Activated T-cell treated with anti-CD3 and anti-CD28 coated beads, Interleukin-2, amount 50 U/mL, for 24 hours (primary cell): ENCODE results near the gene MPRIP.

Experiments
- DNase-seq: peaks from one replicate; pipeline ENCODE4 v3.0.0-alpha.2; 2020
- H3K27ac Mint-ChIP-seq: 2 replicates; pipeline ENCODE4 v1.8.0; 2020; ENCODE audit warnings: mild to moderate bottlenecking, mixed read lengths
- H3K27me3 Mint-ChIP-seq: 2 replicates; pipeline ENCODE4 v1.8.0; 2020; ENCODE audit warnings: mixed read lengths
- H3K36me3 Mint-ChIP-seq: 2 replicates; pipeline ENCODE4 v1.8.0; 2020; ENCODE audit warnings: low read depth, mixed read lengths
- H3K4me1 Mint-ChIP-seq: 2 replicates; pipeline ENCODE4 v1.8.0; 2020; ENCODE audit warnings: low read depth, mixed read lengths
- H3K4me3 Mint-ChIP-seq: 2 replicates; pipeline ENCODE4 v1.8.0; 2020; ENCODE audit warnings: mild to moderate bottlenecking, moderate library complexity, mixed read lengths
- H3K9me3 Mint-ChIP-seq: 2 replicates; pipeline ENCODE4 v1.8.0; 2020; ENCODE audit warnings: mixed read lengths

The MPRIP gene

DNA sequence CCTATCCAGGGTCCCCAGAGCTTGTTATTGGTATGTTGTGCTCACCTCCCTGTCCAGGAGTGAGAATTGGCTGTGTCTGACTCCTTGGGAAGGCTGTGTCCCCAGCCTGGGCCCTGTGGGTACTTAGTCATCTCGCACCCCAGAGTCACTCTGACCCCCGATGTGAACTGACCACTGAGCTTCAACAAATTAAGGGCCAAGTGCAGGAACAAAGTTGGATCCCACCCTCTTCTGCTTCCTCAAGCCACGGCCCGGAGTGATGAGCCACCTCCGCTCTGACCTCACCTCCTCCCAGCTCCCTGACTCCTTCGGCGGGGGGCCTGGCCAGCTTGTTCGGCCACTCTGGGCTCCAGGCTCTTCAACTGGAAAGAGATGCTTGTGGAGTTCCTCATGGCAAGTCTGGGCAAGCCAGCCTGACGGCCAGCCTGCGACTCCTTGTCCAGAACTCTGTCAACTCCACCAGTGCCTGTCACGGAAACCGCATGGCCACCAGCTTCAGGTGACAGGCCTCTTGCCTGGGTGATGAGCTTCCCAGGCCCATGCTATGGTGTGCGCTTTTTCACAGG lies 22.3 kb upstream of the MPRIP start:
- H3K27ac Mint-ChIP-seq, result no peak overlapping the region

DNA sequence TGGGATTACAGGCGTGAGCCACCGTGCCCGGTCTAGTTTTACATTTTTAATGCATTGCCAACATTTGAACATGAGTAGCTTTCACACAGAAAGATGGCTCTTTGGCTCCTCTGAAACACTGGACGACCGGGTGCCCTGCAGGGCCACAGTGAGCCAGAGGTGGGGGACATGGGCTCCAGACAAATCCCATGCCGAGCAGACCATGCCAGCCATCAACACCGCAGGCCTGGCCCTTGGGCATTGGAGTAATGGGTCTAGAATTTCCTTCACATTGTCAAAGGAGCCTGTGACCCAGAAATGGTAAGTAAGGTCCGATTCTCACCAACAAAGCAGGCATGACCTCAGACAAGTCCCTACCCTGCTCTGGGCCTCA lies 21.4 kb upstream of the MPRIP start:
- H3K27me3 Mint-ChIP-seq, result no peaks in the 10 kb centered on the region
- H3K4me1 Mint-ChIP-seq, result peaks cover 22% of the 10 kb centered on the region
- H3K9me3 Mint-ChIP-seq, result no peaks in the 10 kb centered on the region
- no peak for DNase-seq
- H3K36me3 Mint-ChIP-seq, result no peaks in the 10 kb centered on the region
- no peak overlapping the region for H3K27ac Mint-ChIP-seq
- no peak overlapping the region for H3K4me3 Mint-ChIP-seq

More for the DNA sequence above, 22.3 kb upstream of the MPRIP start:
- Mint-ChIP-seq H3K27me3 (no peaks in the 10 kb centered on the region), H3K36me3 (no peaks in the 10 kb centered on the region), H3K4me3 (no peak overlapping the region), H3K9me3 (no peaks in the 10 kb centered on the region), H3K4me1 (peaks cover 31% of the 10 kb centered on the region)
- no peak for DNase-seq

DNA sequence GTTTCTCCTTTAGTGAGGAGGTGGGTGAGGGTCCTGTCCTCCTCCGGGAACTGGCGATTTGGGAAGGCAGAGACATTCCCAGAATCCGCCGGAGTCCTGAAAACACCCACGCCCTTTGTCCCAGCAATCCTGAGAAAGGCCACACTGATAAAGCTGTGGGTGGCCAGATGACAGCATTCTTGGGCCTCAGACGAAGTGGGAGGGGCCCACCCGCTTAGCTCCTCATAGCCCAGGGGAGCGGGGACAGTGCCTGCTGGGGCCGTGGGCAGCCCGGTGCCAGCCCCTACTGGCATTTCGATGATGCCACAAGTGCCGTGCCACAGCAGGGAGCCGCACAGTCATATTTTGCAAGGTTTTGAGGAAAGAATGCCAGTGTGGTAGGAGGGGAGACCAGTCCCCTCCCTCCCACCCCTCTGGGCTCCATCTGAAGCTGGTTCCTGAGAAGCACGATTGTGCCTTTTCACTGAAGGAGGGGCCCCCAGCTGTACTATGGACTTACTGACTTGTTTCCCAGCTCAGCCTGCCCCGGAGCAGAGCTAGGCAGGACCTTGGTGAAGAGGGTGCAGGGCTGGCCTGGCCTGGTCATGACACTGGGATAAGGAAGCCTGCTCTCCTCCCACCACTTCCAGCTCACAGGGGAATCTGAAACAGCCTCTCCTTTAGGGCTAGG lies 20.9 kb upstream of the MPRIP start:
- no peak for DNase-seq
- Mint-ChIP-seq H3K9me3 (no peaks in the 10 kb centered on the region), H3K36me3 (no peaks in the 10 kb centered on the region), H3K27ac (no peak overlapping the region), H3K4me1 (peaks cover 17% of the 10 kb centered on the region), H3K4me3 (no peak overlapping the region), H3K27me3 (no peaks in the 10 kb centered on the region)

- H3K9me3 Mint-ChIP-seq, result no peaks in the 10 kb centered on the region
- no peak overlapping the region for H3K27ac Mint-ChIP-seq
- no peak for DNase-seq
- H3K4me3 Mint-ChIP-seq, result no peak overlapping the region
- H3K4me1 Mint-ChIP-seq, result peaks cover 10% of the 10 kb centered on the region
- H3K36me3 Mint-ChIP-seq, result no peaks in the 10 kb centered on the region
- no peaks in the 10 kb centered on the region for H3K27me3 Mint-ChIP-seq
Observed at GRCh38 chr17:17022011-17022410, 20.2 kb upstream of the MPRIP start.

DNA sequence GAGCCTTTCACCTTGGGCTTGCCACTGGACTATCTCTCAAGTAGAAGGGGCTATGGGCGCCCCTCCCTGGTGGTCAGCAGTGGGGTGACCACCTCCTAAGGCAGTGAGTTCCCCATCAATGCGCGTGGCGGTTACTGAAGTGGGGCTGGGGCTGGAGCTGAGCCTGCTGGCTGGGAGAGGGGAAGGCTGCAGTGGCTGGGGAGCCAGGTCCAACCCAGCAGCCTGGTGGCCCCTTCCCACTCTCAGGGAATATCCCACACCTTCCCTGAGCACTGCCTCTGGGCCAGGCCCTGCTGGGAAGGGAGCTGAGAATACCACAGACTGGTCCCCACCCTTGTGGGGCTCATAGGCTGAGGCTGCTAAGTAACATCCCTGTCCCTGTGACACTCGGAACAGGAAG lies 19.8 kb upstream of the MPRIP start:
- Mint-ChIP-seq H3K4me3 (no peak overlapping the region), H3K4me1 (peaks cover 6% of the 10 kb centered on the region), H3K36me3 (no peaks in the 10 kb centered on the region), H3K27ac (no peak overlapping the region), H3K9me3 (no peaks in the 10 kb centered on the region), H3K27me3 (no peaks in the 10 kb centered on the region)
- no peak for DNase-seq

DNA sequence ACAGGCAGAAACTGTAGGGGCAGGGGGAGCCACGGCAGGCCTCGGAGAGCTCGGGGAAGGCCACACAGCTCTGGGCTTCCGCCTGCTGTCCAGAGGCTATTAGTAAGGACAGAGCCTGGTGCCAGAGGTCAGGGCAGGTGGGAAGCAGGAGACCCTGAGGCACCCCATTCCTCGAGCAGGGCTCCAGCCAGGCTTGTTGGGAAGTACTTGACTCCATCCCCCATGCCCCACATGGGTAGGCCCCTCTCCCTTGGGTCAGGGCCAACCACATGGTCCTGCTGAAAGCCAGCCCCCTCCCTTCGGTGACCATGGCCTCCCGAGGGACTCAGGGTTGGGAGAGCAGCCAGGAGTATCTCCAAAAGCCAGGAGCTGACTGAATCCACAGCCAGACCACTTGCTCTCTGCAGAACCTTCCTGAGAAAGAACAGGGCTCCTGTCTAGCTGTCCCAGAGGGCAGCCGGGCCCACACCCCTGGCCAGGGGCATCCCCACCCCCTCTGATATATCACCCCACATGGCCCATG lies 17.4 kb upstream of the MPRIP start:
- H3K27me3 Mint-ChIP-seq, result no peaks in the 10 kb centered on the region
- no peak overlapping the region for H3K4me3 Mint-ChIP-seq
- no peak for DNase-seq
- no peaks in the 10 kb centered on the region for H3K9me3 Mint-ChIP-seq
- H3K27ac Mint-ChIP-seq, result no peak overlapping the region
- no peaks in the 10 kb centered on the region for H3K36me3 Mint-ChIP-seq
- no peaks in the 10 kb centered on the region for H3K4me1 Mint-ChIP-seq

- Mint-ChIP-seq H3K4me3 (no peak overlapping the region), H3K4me1 (no peaks in the 10 kb centered on the region), H3K27me3 (no peaks in the 10 kb centered on the region), H3K9me3 (no peaks in the 10 kb centered on the region), H3K27ac (no peak overlapping the region), H3K36me3 (no peaks in the 10 kb centered on the region)
- no peak for DNase-seq
Observed at GRCh38 chr17:17025621-17026020, 16.6 kb upstream of the MPRIP start.

DNA sequence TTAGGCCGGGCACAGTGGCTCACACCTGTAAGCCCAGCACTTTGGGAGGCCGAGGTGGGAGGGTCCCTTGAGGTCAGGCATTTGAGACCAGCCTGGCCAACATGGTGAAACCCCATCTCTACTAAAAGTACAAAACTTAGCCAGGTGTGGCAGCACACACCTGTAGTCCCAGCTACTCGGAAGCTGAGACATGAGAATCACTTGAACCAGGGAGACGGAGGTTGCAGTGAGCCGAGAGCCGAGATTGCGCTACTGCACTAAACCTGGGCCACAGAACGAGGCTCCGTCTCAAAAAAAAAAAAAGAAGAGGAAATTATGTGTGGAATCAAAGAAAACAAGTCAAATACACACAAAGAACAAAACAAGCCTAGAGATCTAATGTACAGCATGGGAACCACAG lies 16.1 kb upstream of the MPRIP start:
- Mint-ChIP-seq H3K27me3 (no peaks in the 10 kb centered on the region), H3K4me3 (no peak overlapping the region), H3K9me3 (no peaks in the 10 kb centered on the region), H3K4me1 (no peaks in the 10 kb centered on the region), H3K27ac (no peak overlapping the region), H3K36me3 (no peaks in the 10 kb centered on the region)
- no peak for DNase-seq

GRCh38 chr17:17027442-17028058 lies 14.7 kb upstream of the MPRIP start:
- Mint-ChIP-seq H3K9me3 (no peaks in the 10 kb centered on the region), H3K4me1 (no peaks in the 10 kb centered on the region), H3K27ac (no peak overlapping the region), H3K27me3 (no peaks in the 10 kb centered on the region), H3K4me3 (no peak overlapping the region), H3K36me3 (no peaks in the 10 kb centered on the region)
- DNase-seq, result no peak

DNA sequence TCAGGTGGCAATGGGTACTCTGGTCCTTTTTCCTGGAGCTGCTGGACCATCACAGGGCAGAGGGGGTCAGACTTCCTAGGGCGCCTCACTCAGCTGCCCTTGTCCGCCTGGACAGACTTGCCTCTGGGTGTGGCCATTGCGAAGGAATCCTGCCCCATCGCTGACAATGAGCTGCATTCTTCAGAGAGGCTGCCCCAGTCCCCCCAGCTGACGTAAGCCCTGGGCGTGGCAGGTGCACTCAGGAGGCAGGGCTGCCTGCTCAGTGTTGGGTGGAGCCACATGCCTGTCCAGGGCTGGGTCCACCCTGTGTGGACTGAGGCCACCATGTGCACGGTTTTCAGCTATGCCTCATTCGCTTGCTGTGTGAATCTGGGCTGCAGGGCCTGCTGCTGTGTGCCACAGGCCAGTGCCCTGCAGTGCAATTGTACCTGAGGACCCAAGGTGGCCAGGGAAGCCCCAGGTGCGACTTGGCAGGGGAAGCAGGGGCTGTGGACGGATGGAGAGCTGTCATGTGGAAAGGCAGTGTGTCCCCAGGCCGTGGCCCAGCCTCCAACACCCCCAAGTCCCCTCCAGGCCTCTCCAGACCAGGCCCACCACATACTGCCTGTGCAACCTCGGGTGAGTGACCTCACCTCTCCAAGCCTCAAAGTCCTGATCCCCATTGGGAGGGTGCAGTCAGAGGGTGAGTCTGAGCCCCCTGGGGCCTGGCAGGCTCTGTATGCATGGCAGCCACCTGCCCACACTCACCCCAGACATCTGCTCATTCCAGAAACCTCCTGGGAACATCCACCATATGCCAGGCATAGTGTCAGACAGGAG lies 14.0 kb upstream of the MPRIP start:
- no peaks in the 10 kb centered on the region for H3K27me3 Mint-ChIP-seq
- H3K4me1 Mint-ChIP-seq, result no peaks in the 10 kb centered on the region
- no peaks in the 10 kb centered on the region for H3K36me3 Mint-ChIP-seq
- no peak overlapping the region for H3K4me3 Mint-ChIP-seq
- DNase-seq, result no peak
- H3K9me3 Mint-ChIP-seq, result no peaks in the 10 kb centered on the region
- H3K27ac Mint-ChIP-seq, result no peak overlapping the region

DNA sequence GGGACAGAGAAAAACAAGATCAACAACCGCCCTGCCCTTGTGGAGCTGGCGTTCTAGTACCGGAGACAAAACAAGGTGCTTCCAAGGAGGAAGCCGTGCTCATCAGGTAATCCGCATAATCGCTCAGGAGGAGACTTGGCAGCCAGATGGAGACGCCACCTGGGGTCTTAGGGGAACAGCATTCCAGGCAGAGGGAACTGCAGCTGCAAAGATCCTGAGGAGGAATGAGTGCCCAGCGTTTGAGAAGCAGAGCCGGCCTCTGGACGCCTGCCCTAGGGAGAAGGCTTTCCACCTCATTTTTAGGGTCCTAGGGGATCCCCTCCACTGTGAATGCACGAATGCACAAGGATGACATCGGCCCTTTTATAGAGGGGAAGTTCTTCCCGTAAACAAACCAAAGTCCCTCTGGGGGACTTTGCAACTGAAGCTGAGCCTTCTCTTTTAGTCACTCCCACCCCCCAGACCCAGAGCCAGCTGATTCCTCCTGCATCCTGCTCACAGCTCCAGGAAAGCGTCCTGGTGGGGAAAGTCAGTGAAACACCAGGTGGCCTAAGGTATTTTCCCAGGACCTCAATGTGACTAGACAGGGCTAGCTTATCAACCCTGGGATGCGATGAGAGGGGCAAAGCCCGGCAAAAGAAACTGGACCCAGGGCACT lies 13.2 kb upstream of the MPRIP start:
- no peak for DNase-seq
- H3K27me3 Mint-ChIP-seq, result no peaks in the 10 kb centered on the region
- no peak overlapping the region for H3K27ac Mint-ChIP-seq
- H3K4me3 Mint-ChIP-seq, result no peak overlapping the region
- no peaks in the 10 kb centered on the region for H3K36me3 Mint-ChIP-seq
- no peaks in the 10 kb centered on the region for H3K9me3 Mint-ChIP-seq
- H3K4me1 Mint-ChIP-seq, result no peaks in the 10 kb centered on the region

DNA sequence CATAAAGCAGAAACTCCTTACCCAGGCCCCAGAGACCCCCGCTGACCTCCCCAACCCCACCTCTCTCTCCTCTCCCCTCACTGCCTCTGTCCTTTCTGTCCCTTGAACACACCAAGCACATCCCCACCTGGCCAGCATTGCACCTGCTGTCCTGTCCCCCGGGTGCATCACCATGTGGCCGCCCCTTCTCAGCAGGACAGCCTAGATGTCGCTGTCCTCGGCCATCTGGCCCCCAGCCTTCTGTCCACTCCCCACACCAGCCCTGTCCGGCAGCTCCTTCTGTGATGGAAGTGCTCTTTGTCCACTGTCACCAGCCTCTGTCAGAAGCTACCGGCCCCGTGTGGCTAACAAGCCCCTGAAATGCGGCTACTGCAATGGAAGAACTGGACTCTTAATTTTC lies 12.3 kb upstream of the MPRIP start:
- H3K27ac Mint-ChIP-seq, result no peak overlapping the region
- H3K4me1 Mint-ChIP-seq, result no peaks in the 10 kb centered on the region
- no peaks in the 10 kb centered on the region for H3K36me3 Mint-ChIP-seq
- H3K9me3 Mint-ChIP-seq, result no peaks in the 10 kb centered on the region
- H3K27me3 Mint-ChIP-seq, result no peaks in the 10 kb centered on the region
- H3K4me3 Mint-ChIP-seq, result no peak overlapping the region
- DNase-seq, result no peak

DNA sequence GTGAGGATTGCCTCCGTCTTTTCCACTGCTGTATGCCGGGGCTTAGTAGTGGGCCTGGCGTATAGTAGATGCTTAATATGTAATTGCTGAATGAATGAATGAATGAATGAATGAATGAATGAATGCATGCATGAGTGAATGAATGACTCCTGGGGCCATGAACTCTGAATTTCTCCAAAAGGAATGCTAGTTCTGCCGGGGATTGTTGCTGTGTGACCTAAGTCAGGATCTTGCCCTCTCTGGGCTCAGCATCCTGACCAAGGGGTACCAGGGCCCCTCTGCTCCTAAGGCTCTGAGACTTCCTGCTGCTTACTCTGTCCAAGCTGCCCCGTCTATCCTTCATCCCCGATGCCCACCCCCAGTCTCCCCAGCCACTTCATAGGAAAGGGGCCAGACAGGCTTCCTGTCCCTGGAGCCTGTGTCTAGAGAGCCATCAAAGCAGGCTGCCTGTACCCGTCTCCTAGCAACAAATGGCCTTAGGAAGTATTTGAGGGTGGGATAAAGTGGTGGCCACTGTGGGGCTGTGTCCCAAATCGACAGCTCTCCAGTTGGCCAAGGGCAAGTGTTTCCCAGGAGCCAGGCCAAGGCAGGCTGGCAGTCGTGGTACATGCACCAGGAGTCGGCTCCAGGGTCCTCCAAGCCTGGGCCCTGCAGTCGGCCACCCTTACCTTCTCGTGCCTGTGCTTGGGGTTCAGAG lies 11.6 kb upstream of the MPRIP start:
- H3K4me1 Mint-ChIP-seq, result no peaks in the 10 kb centered on the region
- H3K36me3 Mint-ChIP-seq, result no peaks in the 10 kb centered on the region
- no peak for DNase-seq
- H3K4me3 Mint-ChIP-seq, result no peak overlapping the region
- no peak overlapping the region for H3K27ac Mint-ChIP-seq
- H3K9me3 Mint-ChIP-seq, result no peaks in the 10 kb centered on the region
- no peaks in the 10 kb centered on the region for H3K27me3 Mint-ChIP-seq

- no peaks in the 10 kb centered on the region for H3K27me3 Mint-ChIP-seq
- no peak overlapping the region for H3K27ac Mint-ChIP-seq
- no peaks in the 10 kb centered on the region for H3K4me1 Mint-ChIP-seq
- no peaks in the 10 kb centered on the region for H3K36me3 Mint-ChIP-seq
- DNase-seq, result no peak
- no peak overlapping the region for H3K4me3 Mint-ChIP-seq
- H3K9me3 Mint-ChIP-seq, result no peaks in the 10 kb centered on the region
Observed at GRCh38 chr17:17032131-17032692, 10.0 kb upstream of the MPRIP start.
